ENCODE measurements around the gene PRM3.

PRM3 gene

DNA sequence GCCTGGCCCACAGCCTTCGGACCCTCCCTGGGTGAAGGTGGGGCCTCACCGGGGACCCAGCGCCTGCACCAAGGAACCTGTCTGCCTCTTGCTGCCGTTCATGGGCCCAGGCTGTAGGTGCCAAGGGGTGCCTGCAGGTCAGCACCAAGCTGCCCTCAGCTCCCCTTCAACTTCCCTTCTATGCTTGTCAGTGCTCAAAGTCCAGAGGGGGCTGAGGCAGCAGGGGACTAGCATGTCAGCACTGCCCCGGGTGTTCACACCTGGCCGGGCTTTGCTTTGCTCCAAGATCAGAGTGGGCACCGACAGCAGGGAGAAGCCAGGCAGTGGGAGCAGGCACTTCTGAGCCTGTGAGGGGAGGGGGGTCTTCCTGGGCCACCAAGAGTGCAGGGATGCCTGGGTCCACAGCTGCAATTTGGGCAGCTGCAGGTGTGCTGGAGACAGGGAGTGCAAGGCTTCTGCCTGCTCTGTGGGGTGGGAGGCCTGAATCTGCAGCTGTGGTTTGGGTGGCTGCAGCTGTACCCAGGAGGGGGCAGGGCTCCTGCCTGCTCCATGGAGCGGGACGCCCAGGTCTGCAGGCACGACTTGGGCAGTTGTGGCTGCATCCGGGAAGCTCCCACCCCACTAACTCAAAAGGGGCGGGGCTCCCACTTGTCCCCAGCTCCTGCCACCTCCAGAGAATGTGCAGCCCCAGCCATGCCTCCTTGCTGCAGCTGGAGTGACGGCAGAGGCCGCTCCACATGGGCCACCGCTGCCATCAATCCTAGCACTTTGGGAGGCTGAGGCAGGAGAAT lies 35.3 kb upstream of the PRM3 start:
- TF ChIP-seq, protein P1, sequence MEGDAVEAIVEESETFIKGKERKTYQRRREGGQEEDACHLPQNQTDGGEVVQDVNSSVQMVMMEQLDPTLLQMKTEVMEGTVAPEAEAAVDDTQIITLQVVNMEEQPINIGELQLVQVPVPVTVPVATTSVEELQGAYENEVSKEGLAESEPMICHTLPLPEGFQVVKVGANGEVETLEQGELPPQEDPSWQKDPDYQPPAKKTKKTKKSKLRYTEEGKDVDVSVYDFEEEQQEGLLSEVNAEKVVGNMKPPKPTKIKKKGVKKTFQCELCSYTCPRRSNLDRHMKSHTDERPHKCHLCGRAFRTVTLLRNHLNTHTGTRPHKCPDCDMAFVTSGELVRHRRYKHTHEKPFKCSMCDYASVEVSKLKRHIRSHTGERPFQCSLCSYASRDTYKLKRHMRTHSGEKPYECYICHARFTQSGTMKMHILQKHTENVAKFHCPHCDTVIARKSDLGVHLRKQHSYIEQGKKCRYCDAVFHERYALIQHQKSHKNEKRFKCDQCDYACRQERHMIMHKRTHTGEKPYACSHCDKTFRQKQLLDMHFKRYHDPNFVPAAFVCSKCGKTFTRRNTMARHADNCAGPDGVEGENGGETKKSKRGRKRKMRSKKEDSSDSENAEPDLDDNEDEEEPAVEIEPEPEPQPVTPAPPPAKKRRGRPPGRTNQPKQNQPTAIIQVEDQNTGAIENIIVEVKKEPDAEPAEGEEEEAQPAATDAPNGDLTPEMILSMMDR (IDR thresholded peaks at IDR 0.05), result no peak

DNA sequence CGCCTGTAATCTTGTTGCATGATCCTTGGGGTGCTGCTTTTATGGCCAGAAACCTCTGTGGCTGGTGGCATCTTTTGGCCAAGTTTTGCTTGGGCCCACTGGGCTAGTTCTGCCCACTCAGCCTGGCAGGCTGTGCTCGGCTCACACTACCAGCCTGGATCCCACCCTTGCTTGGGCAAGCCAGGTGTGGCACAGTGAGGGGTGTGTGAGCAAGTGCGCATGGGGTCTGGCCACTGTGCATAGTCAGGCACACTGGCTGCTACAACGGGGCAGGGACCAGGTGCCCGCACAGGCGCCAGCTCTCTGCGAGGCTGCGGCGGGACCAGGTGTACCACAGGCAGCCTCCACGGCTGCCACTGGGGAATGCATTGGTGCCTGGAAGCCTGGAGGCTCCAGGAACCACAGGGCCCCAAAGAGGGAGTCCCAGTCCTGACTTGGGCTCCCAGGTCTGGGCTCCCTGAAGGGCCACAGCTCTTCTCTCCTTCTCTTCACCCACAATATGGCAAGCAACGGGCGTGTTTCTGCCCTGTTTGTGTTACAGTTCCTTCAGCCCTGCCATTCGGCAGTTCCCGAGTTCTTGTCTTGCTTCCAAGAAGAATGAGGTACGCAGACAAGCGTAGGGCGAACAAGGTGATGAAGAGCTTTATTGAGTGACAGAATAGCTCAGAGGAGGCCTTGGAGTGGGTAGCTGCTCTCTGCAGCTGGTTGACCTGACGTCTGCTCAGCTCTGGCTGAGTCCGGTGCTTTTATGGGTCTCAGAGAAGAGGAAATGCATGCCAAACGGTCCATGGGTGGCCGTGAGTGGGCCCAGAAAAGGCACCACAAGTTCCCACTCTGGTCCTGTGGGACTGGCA lies 34.4 kb upstream of the PRM3 start:
- TF ChIP-seq, protein P1 (IDR thresholded peaks at IDR 0.05), result no peak

DNA sequence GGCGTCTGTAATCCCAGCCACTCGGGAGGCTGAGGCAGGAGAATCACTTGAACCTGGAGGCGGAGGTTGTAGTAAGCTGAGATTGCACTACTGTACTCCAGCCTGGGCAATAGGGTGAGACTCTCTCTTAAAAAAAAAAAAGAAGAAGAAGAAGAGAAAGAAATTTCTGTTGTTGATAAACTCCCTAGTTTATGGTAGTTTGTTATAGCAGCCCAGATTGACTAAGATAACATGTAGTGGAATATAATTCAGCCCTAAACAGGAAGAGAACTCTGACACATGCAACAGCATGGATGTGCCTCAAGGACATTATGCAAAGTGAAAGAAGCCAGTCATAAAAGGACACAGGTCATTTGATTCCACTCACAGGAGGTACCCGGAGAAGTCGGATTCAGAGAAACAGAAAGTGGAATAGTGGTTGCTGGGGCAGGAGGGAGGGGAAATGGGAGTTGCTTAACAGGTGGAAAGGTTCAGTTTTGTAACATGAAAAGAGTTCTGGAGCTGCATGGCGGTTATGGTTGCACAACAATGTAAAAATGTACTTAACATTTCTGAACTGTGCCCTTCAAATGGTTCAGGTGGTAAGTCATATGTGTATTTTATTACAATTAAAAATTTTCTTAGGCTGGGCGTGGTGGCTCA lies 33.7 kb upstream of the PRM3 start:
- TF ChIP-seq, protein P1 (IDR thresholded peaks at IDR 0.05), result no peak

DNA sequence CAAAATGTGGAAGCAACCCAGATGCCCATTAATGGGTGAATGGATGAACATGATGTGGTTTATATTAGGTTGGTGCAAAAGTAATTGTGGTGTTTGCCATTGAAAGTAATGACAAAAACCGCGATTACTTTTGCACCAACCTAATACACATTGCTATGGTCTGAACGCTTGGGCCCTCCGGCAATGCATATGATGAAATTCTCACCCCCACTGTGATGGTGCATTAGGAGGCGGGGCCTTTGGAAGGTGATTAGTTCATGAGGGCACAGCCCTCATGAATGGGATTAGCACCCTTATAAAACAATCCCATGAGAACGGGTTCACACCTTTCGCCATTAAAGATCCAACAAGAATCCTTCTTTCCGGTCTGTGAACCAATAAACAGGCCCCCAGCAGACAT lies 33.0 kb upstream of the PRM3 start:
- TF ChIP-seq, protein P1 (IDR thresholded peaks at IDR 0.05), result no peak

DNA sequence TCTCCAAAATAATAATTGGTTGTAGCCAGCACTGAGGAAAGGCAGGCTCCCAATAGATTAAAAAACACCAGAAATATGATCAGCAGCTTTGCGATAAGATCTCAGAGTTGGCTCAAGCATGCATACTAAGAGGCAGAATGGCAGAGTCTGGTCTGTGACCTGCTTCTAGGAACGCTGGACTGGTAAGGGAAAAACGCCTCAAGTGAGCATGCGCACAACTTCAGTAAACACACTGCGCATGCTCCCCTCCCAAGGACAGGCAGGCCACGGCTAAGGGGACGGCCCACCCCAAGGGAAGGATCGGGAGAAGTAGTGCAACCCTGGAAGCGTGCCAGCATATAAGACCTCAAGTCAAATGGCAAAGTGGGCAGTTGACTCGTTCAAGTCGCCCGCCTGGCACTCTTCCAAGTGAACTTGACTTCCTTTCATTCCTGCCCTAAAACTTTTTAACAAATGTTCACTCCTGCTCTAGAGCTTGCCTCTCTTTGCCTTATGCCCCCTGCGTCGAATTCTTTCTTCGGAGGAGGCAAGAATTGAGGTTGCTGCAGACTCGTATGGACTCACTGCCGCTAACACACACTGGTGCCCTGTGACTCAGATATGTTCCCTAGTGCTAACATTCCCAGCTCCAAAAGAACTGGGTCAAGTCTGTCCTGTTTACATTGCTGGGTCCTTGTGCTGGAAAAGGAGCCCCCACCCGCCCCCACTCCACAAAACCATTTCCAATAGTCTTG lies 30.1 kb upstream of the PRM3 start:
- TF ChIP-seq, protein P1 (IDR thresholded peaks at IDR 0.05), result no peak

DNA sequence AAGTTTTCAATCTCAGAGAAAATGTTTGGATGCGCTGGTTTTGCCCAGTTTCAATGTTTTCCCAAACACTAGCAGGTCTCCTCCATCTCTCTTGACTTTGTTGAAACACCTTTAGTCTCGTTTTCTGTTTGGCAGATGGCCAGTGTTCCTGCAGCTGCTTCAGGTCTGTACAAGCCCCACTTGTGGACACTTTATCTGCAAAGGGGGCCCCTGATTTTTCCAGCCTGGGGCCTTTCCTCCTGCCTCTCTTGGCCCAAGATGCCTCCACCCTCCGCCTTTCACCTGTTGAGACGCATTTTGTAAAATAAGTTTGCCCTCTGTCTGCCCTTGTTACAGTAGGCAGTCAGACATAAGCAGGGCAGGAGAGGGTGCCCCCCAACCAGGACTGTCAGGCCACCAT lies 29.5 kb upstream of the PRM3 start:
- TF ChIP-seq, protein P1 (IDR thresholded peaks at IDR 0.05), result no peak
